DND-41 (cell line): Measurements from ENCODE around the gene KRT79.

Source experiments
- CTCF ChIP-seq: IDR thresholded peaks from 2 replicates; pipeline ENCODE4 v1.5.1; 2012; ENCODE audit warnings: borderline replicate concordance, low read length, moderate library complexity, mild to moderate bottlenecking; ENCODE audit not compliant: poor library complexity, severe bottlenecking; ENCODE audit errors: extremely low read depth
- EZH2 ChIP-seq: IDR thresholded peaks from 3 replicates; pipeline ENCODE4 v1.6.1; 2012; ENCODE audit warnings: borderline replicate concordance, low read depth, mild to moderate bottlenecking, moderate library complexity, low read length, inconsistent platforms; ENCODE audit not compliant: severe bottlenecking

- TF ChIP-seq CTCF (no peak), EZH2 (no peak)
These were observed 18.2 kb downstream of the KRT79 start for GRCh38 chr12:52815676-52816588.
